ENCODE measurements around the gene RLBP1. TPM values are rescaled to one million over a fixed set of nuclear protein-coding genes. Genes with fewer than 3 reads are reported as not detected.

Gene RLBP1
- total and polyA plus RNA-seq, 2 of the 13 experiments (the other 11 are each of a cell fraction or from before 2014, with no cell fraction given): 0.07 TPM; not detected in 1

- TF ChIP-seq, protein P1, sequence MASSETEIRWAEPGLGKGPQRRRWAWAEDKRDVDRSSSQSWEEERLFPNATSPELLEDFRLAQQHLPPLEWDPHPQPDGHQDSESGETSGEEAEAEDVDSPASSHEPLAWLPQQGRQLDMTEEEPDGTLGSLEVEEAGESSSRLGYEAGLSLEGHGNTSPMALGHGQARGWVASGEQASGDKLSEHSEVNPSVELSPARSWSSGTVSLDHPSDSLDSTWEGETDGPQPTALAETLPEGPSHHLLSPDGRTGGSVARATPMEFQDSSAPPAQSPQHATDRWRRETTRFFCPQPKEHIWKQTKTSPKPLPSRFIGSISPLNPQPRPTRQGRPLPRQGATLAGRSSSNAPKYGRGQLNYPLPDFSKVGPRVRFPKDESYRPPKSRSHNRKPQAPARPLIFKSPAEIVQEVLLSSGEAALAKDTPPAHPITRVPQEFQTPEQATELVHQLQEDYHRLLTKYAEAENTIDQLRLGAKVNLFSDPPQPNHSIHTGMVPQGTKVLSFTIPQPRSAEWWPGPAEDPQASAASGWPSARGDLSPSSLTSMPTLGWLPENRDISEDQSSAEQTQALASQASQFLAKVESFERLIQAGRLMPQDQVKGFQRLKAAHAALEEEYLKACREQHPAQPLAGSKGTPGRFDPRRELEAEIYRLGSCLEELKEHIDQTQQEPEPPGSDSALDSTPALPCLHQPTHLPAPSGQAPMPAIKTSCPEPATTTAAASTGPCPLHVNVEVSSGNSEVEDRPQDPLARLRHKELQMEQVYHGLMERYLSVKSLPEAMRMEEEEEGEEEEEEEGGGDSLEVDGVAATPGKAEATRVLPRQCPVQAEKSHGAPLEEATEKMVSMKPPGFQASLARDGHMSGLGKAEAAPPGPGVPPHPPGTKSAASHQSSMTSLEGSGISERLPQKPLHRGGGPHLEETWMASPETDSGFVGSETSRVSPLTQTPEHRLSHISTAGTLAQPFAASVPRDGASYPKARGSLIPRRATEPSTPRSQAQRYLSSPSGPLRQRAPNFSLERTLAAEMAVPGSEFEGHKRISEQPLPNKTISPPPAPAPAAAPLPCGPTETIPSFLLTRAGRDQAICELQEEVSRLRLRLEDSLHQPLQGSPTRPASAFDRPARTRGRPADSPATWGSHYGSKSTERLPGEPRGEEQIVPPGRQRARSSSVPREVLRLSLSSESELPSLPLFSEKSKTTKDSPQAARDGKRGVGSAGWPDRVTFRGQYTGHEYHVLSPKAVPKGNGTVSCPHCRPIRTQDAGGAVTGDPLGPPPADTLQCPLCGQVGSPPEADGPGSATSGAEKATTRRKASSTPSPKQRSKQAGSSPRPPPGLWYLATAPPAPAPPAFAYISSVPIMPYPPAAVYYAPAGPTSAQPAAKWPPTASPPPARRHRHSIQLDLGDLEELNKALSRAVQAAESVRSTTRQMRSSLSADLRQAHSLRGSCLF (CRISPR knock-in tag; IDR thresholded peaks at IDR 0.05; ENCODE audit: borderline replicate concordance): no peak; the same call in 1 of the 2 replicates
- TF ChIP-seq SP4 (CRISPR knock-in tag; IDR thresholded peaks at IDR 0.05) (peak; percentile 92), ZNF296 (CRISPR knock-in tag; conservative IDR thresholded peaks at IDR 0.05) (peak; percentile 44; the same call in 1 of the 2 replicates), ZNF598 (CRISPR knock-in tag; IDR thresholded peaks at IDR 0.05; ENCODE audit: borderline replicate concordance) (no peak), ZSCAN29 (CRISPR knock-in tag; conservative IDR thresholded peaks at IDR 0.05) (0 out of 2 replicates have a peak, but pooled peaks have one; percentile 73), MYC (CRISPR knock-in tag; IDR thresholded peaks at IDR 0.05; ENCODE audit: borderline replicate concordance) (peak; percentile 88), FOXO1 (CRISPR knock-in tag; IDR thresholded peaks at IDR 0.05) (peak; percentile 33; the same call in 1 of the 2 replicates), ZNF737 (CRISPR knock-in tag; IDR thresholded peaks at IDR 0.05; ENCODE audit: borderline replicate concordance) (no peak), MED8 (CRISPR knock-in tag; IDR thresholded peaks at IDR 0.05; ENCODE audit: insufficient replicate concordance) (peak; percentile 22), PCBP2 (optimal IDR thresholded peaks at IDR 0.05; ENCODE audit: low read depth, low read length, poor library complexity, severe bottlenecking) (no peak), TP53 (CRISPR knock-in tag; conservative IDR thresholded peaks at IDR 0.05) (no peak), ZNF614 (CRISPR knock-in tag; IDR thresholded peaks at IDR 0.05; ENCODE audit: borderline replicate concordance) (peak; percentile 38; the same call in 1 of the 2 replicates), HNRNPL (IDR thresholded peaks at IDR 0.05; ENCODE audit: low read depth, low read length) (0 out of 2 replicates have a peak, but pooled peaks have one; percentile 60), AKAP8 (CRISPR knock-in tag; IDR thresholded peaks at IDR 0.05) (no peak), MAFG (CRISPR knock-in tag; IDR thresholded peaks at IDR 0.05) (no peak), TBX2 (CRISPR knock-in tag; IDR thresholded peaks at IDR 0.05; ENCODE audit: borderline replicate concordance) (peak; percentile 82), ESRRA (CRISPR knock-in tag; IDR thresholded peaks at IDR 0.05; ENCODE audit: low read depth) (no peak), CEBPG (CRISPR knock-in tag; IDR thresholded peaks at IDR 0.05) (0 out of 2 replicates have a peak, but pooled peaks have one; percentile 1), FOXM1 (CRISPR knock-in tag; IDR thresholded peaks at IDR 0.05) (no peak), ZNF431 (CRISPR knock-in tag; IDR thresholded peaks at IDR 0.05; ENCODE audit: borderline replicate concordance, low read depth) (peak; percentile 27; the same call in 1 of the 2 replicates), ZNF576 (CRISPR knock-in tag; IDR thresholded peaks at IDR 0.05) (no peak), ZNF777 (CRISPR knock-in tag; IDR thresholded peaks at IDR 0.05) (no peak), ZSCAN20 (CRISPR knock-in tag; IDR thresholded peaks at IDR 0.05; ENCODE audit: borderline replicate concordance) (no peak), ZFX (CRISPR knock-in tag; IDR thresholded peaks at IDR 0.05; ENCODE audit: low read depth) (peak; percentile 78)
- TF ChIP-seq, protein P2, sequence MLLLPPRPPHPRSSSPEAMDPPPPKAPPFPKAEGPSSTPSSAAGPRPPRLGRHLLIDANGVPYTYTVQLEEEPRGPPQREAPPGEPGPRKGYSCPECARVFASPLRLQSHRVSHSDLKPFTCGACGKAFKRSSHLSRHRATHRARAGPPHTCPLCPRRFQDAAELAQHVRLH (CRISPR knock-in tag; IDR thresholded peaks at IDR 0.05; ENCODE audit: borderline replicate concordance, low read depth): no peak; the same call in 1 of the 2 replicates
Measured at GRCh38 chr15:89243691-89244573, 22.6 kb upstream of the RLBP1 start, which contains the start of gene FANCI (continued).

All from HepG2 (cell line).